IMR-90 (cell line): ENCODE data around the gene VIPR2.

Source experiments
- CTCF ChIP-seq: conservative IDR thresholded peaks from 2 replicates; pipeline ENCODE4 v1.5.1; 2012; ENCODE audit warnings: mild to moderate bottlenecking, low read depth, low read length, improper control_type of control experiment
- SMC3 ChIP-seq: fragments of 150-350 bp; IDR thresholded peaks from 2 replicates; pipeline ENCODE4 v1.6.1; 2016; ENCODE audit warnings: low read depth, mild to moderate bottlenecking, antibody characterized with exemption, low read length, moderate library complexity

GRCh38 chr7:159063046-159063840, 81.4 kb downstream of the VIPR2 start:
- no peak for TF ChIP-seq CTCF
- TF ChIP-seq SMC3: no peak
